HG03025 (cell line): ENCODE measurements around the gene ABHD14A.
A peak's percentile ranks its signal among the peaks of the same experiment; 100 is the strongest.

Experiments
- ATAC-seq: cut with Tn5 transposase; IDR thresholded peaks from one replicate; pipeline ENCODE4 v1.9.1; 2021; ENCODE audit warnings: mild to moderate bottlenecking, moderate library complexity; ENCODE audit not compliant: unreplicated experiment, low FRiP score

The ABHD14A gene

GRCh38 chr3:51968883-51969678 is 5.8 kb upstream of the ABHD14A start:
- ATAC-seq: no peak

GRCh38 chr3:51969841-51970240 is 5.0 kb upstream of the ABHD14A start:
- no peak for ATAC-seq

GRCh38 chr3:51970606-51971300 is 4.1 kb upstream of the ABHD14A start:
- ATAC-seq: no peak

GRCh38 chr3:51971350-51971749 is 3.5 kb upstream of the ABHD14A start:
- no peak for ATAC-seq

- no peak for ATAC-seq
Observed at GRCh38 chr3:51974277-51974962, 444 bp upstream of the ABHD14A start.

- ATAC-seq: no peak
Observed at GRCh38 chr3:51975852-51976549, 1.1 kb downstream of the ABHD14A start.

- ATAC-seq: no peak
Observed at GRCh38 chr3:51977446-51978142, 2.7 kb downstream of the ABHD14A start.

- no peak for ATAC-seq
Observed at GRCh38 chr3:51978143-51978502, 3.3 kb downstream of the ABHD14A start.

- ATAC-seq: no peak
Observed at GRCh38 chr3:51980253-51980652, 5.4 kb downstream of the ABHD14A start.

GRCh38 chr3:51982352-51982837 is 7.5 kb downstream of the ABHD14A start:
- peak; percentile 34 for ATAC-seq

- peak; percentile 73 for ATAC-seq
Observed at GRCh38 chr3:51982838-51983577, 8.1 kb downstream of the ABHD14A start, which contains the start of gene ACY1. TSS of gene ACY1 (plus strand) at chr3:51983535. CDS start at chr3:51984065, 530 bp downstream.

GRCh38 chr3:51983578-51984268 is 8.9 kb downstream of the ABHD14A start:
- ATAC-seq: no peak

GRCh38 chr3:51984269-51984647 is 9.4 kb downstream of the ABHD14A start:
- no peak for ATAC-seq

GRCh38 chr3:51985063-51985462 is 10.2 kb downstream of the ABHD14A start:
- ATAC-seq: no peak

- no peak for ATAC-seq
Observed at GRCh38 chr3:51986010-51986947, 11.4 kb downstream of the ABHD14A start.

- no peak for ATAC-seq
Observed at GRCh38 chr3:51987568-51987967, 12.7 kb downstream of the ABHD14A start.

- no peak for ATAC-seq
Observed at GRCh38 chr3:51988286-51989146, 13.7 kb downstream of the ABHD14A start.
